Measurements from ENCODE around the gene IQCH.
"Not testable (repeated sequence)": the region's sequence is repeated elsewhere in the genome, so short reads cannot be mapped to it uniquely, and the experiment has no call there.

IQCH gene

DNA sequence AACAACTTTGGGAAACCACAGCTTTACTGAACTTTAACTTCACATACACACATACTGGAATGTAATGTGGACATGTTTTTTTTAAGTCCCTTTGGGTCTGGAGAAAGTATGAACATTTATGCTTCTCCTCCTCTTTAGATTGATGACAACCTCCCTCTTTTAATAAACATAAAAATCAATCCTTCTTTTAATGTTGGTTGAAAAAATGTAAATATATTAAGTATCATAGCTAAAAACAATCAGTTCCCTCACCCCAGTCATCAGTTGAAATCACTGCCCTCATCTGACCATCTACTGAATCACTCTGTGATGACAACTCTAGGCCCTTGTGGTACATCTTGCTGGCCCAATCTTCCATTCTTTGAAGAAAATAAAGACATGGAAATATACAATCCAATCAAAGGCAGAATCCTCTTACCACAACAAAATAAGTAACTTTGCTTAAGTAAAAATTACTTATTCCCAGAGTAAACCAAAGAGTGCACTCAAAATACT is 6.5 kb upstream of the IQCH start:
- no peak for DNase-seq

DNA sequence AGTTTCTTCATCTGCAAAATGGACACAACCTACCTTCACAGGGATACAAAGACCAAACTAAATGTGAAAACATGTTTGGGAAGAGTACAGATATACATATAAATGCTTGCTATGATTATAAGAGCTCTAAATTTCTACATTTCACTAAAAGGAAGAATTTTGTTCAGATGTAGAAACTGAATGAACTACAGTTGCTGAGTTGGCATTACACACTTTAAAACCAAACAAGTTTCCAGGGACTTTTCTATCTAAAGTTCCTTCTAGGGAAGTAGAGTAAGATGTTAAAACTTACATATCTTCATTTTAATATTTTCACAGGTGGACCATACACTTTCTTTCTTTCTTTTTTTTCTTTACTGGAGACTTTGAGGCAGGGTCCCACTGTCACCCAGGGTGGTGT is 4.8 kb upstream of the IQCH start:
- no peak for DNase-seq

DNA sequence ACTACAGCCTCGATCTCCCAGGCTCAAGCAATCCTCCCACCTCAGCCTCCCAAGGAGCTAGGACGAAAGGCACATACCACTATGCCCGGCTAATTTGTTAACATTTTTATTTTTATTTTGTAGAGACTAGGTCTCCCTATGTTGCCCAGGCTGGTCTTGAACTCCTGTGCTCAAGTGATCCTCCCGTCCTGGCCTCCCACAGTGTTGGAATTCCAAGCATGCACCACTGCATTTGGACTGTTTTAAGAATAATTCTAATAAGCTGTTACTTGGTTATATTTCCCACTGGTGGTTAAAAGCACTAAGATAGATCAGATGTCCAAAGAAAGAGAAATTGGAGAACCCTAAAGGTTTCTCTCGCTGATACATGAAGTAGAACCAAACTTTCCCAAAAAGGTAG is 3.3 kb upstream of the IQCH start:
- no peak for DNase-seq

- DNase-seq = no peak
These were observed 1.5 kb upstream of the IQCH start for GRCh38 chr15:67253101-67253500.

DNA sequence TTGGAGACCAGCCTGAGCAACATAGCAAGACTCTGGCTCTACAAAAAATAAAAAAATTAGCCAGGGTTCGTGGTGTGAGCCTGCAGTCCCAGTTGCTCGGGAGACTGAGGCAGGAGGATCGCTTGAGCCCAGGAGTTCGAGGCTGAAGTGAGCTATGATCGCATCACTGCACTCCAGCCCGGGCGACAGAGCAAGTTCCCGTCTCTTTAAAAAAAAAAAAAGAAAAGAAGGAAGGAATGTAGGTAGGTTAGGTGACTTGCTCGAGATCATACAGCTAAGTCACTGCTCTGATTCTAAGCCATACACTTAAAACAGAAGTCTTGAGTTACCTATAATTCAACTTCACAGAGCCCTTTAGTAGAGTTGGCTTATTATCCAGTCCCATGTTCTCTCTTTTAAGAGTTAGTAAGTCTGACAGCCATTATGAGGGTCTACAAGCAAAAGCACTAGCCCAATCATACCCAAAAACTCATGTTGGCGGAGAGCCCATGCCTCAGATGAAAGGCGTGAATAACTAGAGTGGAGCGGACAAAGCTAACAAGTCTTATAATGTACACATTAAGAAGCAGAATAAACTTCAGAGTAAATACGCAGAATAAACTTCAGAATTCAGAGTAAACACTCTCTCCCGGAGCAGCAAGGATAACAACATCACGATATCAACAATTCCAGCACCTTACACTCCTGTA is 893 bp upstream of the IQCH start:
- DNase-seq = peak in 1 of 6 experiments; percentile 33

DNA sequence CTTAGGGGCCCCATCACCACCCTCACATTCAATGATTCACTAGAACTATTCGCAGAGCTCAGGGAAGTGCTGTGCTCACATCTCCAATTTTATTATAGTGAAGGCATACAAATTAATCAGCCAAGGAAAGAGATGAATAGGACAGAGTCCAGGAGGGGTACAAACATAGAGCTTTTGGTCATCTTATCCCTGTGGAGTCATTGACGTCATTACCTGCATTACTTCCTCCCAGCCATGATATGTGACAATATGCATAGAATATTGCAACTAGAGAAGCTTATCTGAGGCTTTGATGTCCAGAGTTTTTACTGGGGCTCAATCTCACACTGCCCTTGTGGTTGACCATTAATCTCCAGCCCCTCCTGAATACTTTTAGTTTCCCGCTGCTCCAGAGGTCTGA is 1.5 kb downstream of the IQCH start:
- no peak for DNase-seq

DNA sequence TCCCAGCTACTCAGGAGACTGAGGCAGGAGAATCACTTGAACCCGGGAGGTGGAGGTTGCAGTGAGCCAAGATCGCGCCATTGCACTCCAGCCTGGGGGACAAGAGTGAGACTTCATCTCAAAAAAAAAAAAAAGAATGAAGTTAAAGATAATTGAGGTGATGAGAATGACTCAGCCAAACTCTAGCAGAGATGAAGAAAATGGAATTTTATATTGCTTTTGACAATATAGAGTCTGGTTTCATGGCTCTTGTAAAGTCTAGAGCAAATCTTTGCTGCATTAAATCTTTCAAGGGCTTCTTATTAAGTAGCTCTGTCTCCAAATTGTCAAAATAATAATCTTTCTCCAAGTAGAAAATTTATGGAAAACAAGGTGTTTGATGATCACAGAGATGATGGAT is 3.8 kb downstream of the IQCH start:
- DNase-seq = not testable (repeated sequence)

GRCh38 chr15:67259379-67259778 is 4.8 kb downstream of the IQCH start:
- DNase-seq = no peak

- DNase-seq = no peak
These were observed 5.2 kb downstream of the IQCH start for GRCh38 chr15:67259806-67260205.

- no peak for DNase-seq
These were observed 12.3 kb downstream of the IQCH start for GRCh38 chr15:67266870-67267269.

DNA sequence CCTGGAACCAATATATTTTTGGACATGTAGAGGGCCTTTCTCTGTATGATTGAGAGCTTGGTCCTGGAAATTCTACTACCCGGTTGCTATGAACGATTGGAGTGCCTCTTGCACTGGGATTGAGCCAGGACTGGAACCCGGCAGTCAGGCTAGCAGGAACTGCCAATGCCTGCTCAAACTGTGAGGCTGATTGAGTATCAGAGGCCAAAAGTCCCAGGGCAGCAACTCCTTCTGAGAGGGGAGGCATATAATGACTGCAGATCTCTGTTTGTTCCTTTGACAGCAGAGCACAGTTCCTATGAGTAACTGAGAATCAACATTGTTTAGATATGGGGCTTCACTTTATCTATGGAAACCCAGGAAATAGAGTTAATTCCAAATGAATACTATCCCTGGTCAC is 12.9 kb downstream of the IQCH start:
- DNase-seq = no peak

GRCh38 chr15:67267951-67268941 is 13.7 kb downstream of the IQCH start:
- no peak for DNase-seq

GRCh38 chr15:67274236-67274635 is 19.6 kb downstream of the IQCH start:
- DNase-seq = no peak

DNA sequence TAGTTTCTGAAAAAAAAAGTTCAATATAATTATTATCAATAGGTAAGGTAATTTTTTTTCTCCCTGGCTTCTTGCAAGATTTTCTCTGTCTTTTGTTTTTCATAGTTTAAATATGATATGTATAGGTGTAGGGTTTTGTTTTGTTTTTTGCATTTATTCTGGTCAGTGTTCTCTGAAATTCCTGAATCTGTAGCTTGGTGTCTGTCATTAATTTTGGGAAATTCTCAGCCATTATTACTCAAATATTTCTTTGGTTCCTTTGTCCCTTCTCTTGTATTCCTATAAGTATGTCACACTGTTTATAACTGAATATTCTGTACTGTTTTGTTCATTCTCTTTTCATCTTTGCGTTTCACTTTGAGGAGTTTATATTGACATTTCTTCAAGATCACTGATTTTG is 22.1 kb downstream of the IQCH start:
- DNase-seq = no peak

DNA sequence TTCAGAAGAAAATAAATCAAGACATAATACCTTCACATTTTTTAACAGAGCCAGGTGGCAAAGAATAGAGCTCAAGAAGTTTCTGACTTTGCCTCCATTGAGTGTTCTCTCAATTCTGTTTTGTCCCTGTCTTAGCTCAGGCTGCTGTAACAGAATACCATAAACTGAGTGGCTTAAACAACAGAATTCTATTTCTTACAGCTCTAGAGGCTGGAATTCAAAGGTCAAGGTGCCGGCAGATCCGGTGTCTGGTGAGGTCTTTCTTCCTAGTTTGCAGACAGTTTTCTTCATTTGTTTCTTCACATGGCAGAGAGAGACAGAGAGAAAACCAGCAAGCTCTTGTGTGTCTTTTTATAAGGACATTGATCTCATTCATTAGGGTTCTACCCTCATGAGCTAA is 25.6 kb downstream of the IQCH start:
- DNase-seq = no peak

DNA sequence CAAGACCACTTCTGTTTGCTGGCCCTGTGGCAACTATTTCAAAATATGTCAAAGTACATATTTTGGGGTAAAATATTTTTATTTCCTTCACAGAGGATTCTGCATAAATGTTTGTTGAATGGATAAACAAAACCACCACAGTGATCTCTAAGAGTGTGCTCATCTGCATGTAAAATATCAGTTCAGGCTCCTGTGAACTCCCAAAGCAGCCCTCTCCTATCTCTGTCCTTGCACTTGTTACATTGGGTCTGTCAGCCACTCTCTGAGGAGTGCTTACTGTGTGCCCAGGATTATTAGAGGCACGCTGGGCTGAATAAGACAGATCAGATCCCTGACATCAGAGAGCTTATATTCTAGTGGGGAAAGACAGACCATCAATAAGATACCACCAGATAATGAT is 27.1 kb downstream of the IQCH start:
- DNase-seq = no peak

GRCh38 chr15:67285625-67286024 is 31.0 kb downstream of the IQCH start:
- DNase-seq = not testable (repeated sequence)

DNA sequence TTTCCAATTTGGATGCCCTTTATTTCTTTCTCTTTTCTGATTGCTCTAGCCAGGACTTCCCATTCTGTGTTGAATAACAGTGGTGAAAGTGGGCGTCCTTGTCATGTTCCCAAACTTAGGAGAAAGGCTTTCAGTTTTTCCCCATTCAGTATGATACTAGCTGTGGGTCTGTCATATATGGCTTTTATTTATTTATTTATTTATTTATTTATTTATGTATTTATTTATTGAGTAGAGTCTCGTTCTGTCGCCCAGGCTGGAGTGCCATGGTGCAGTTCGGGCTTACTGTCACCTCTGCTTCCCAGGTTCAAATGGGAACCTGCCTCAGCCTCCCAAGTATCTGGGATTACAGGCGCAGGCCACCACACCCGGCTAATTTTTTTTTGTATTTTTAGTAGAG is 31.8 kb downstream of the IQCH start:
- DNase-seq = not testable (repeated sequence)

DNA sequence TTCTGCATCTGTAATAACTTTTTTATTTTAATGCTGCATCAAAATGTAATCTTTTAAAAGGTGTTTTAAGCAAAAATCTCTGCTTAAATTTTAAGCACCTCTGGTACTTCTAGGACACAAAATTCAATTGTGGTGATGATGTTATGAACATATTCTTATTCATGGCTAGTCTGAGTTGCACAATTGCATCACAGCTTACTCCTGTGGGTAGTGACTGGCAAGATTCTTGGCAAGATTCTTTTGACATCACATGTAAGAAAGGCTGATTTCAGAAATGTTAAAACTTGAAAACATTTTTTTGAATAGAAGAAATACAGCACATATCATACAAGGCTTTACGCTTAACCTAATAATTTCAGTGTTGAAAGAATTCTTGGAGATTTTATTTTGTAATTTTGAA is 35.7 kb downstream of the IQCH start:
- no peak for DNase-seq

DNA sequence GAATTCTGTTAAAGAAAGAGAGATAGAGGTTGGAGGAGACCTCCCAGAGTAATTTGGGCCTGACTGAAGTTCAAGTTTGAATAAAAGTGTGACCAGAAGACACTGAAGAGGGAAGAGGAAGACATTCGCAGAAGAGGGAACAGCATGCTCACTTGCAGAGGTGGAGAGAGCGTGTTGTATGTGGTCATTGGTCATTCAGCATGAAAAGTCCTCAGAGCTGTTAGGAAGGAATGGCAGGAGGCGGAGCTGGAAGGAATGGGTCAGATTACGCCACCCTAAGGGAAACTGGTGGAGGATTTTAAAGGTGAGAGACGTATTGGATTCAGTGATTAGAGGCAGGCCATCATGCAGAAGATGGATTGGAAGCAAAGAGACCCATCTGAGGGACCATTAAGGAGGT is 41.6 kb downstream of the IQCH start:
- no peak for DNase-seq

- no peak for DNase-seq
These were observed 42.1 kb downstream of the IQCH start for GRCh38 chr15:67296684-67297083.

DNA sequence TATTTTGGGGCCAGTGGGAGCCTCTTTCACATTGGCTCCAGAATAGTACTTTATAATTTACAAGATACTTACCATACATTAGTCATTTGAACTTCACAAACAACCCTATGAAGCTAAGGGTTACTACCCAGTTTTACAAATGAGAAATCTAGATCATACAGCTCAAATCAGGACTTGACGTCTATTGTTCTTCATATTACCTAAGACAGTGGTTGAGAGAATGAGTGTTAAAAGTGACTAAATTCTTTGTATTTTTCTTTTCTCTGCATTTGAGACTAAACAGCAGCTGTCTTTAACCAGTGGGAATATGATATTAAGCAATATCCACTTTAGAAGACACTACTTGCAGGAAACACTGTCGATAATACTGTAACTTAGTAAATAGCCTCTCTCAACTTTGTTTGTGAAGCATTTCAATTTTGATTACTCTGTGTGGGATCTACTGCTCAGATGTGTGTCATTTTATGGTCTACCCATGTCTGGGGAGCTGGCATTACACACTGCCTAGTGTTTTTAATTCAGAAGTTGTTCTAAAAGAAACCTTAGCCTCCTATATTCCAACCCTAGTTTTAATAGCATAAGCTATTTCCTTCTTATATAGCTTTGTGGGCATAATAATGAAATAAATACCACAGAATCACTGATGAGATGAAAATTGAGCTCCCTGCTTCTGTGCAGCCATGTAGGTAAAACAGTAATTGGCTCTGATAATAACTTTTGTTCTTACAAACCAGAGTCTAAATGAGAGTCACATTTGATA is 45.9 kb downstream of the IQCH start:
- DNase-seq = no peak
